ENCODE data around the gene KRT8. TPM values are rescaled to one million over a fixed set of nuclear protein-coding genes. Genes with fewer than 3 reads are reported as not detected.

KRT8 gene
- total RNA-seq, 1 experiment from 2014 or later, result 179 TPM

DNA sequence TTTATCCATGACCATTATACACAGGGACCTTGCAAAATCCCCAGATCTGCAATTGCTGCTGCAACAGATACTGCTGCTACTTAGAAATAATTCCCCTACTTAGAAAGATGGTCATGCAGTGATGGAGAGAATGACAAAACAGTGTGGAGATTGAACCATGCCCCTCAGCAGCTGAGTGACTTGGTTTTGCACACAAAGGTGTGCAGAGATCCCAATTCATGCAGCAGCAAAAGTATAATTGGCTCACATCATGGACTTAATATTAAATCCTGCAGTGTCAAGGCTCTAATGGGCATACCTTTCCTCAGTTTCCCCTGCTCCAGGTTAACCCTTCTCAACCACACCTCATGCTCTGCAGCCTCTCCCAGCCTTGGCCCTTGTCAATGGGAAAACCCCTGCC, 53.1 kb downstream of the KRT8 start:
- POLR2A ChIA-PET, result interaction anchor here (0.8 kb wide), 1 partner anchor 479 kb away, joined by 3 read pairs; no protein-coding TSS in a partner anchor
- H3K4me3 Mint-ChIP-seq (ENCODE audit: unreplicated experiment), result no peak overlapping the region
- no peak overlapping the region for H3K27ac Mint-ChIP-seq (ENCODE audit: low read depth, unreplicated experiment)
- intact Hi-C loops (cut with micrococcal nuclease), result no loop called here
- no peaks in the 10 kb centered on the region for H3K9me3 Mint-ChIP-seq (ENCODE audit: unreplicated experiment)
- H3K27me3 Mint-ChIP-seq (ENCODE audit: insufficient read depth, unreplicated experiment), result peaks cover 25% of the 10 kb centered on the region
- BruUV-seq (replicated peaks), result no TSS peak
- H3K4me1 Mint-ChIP-seq (ENCODE audit: insufficient read depth, unreplicated experiment), result no peaks in the 10 kb centered on the region
- no peaks in the 10 kb centered on the region for H3K36me3 Mint-ChIP-seq (ENCODE audit: insufficient read depth, unreplicated experiment)
- CTCF ChIA-PET, result interaction anchor here (0.6 kb wide), 1 partner anchor 460 kb away, joined by 4 read pairs; no protein-coding TSS in a partner anchor
- TF ChIP-seq, protein P1, sequence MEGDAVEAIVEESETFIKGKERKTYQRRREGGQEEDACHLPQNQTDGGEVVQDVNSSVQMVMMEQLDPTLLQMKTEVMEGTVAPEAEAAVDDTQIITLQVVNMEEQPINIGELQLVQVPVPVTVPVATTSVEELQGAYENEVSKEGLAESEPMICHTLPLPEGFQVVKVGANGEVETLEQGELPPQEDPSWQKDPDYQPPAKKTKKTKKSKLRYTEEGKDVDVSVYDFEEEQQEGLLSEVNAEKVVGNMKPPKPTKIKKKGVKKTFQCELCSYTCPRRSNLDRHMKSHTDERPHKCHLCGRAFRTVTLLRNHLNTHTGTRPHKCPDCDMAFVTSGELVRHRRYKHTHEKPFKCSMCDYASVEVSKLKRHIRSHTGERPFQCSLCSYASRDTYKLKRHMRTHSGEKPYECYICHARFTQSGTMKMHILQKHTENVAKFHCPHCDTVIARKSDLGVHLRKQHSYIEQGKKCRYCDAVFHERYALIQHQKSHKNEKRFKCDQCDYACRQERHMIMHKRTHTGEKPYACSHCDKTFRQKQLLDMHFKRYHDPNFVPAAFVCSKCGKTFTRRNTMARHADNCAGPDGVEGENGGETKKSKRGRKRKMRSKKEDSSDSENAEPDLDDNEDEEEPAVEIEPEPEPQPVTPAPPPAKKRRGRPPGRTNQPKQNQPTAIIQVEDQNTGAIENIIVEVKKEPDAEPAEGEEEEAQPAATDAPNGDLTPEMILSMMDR (IDR thresholded peaks at IDR 0.05; ENCODE audit: unreplicated experiment), result no peak
- DNase-seq (ENCODE audit: unreplicated experiment), result no peak

GRCh38 chr12:52850681-52851080, 54.2 kb downstream of the KRT8 start:
- Mint-ChIP-seq H3K27me3 (ENCODE audit: insufficient read depth, unreplicated experiment) (peaks cover 28% of the 10 kb centered on the region), H3K36me3 (ENCODE audit: insufficient read depth, unreplicated experiment) (no peaks in the 10 kb centered on the region), H3K27ac (ENCODE audit: low read depth, unreplicated experiment) (no peak overlapping the region), H3K9me3 (ENCODE audit: unreplicated experiment) (peaks cover under 1% of the 10 kb centered on the region), H3K4me1 (ENCODE audit: insufficient read depth, unreplicated experiment) (no peaks in the 10 kb centered on the region), H3K4me3 (ENCODE audit: unreplicated experiment) (no peak overlapping the region)
- intact Hi-C loops (cut with micrococcal nuclease), result no loop called here
- ChIA-PET POLR2A (no interaction called here), CTCF (no interaction called here)
- DNase-seq (ENCODE audit: unreplicated experiment), result no peak
- TF ChIP-seq, protein P1 (IDR thresholded peaks at IDR 0.05; ENCODE audit: unreplicated experiment), result no peak
- no TSS peak for BruUV-seq (replicated peaks)

- POLR2A ChIA-PET, result no interaction called here
- Mint-ChIP-seq H3K9me3 (ENCODE audit: unreplicated experiment) (peaks cover 8% of the 10 kb centered on the region), H3K4me3 (ENCODE audit: unreplicated experiment) (no peak overlapping the region), H3K27ac (ENCODE audit: low read depth, unreplicated experiment) (no peak overlapping the region), H3K4me1 (ENCODE audit: insufficient read depth, unreplicated experiment) (no peaks in the 10 kb centered on the region), H3K27me3 (ENCODE audit: insufficient read depth, unreplicated experiment) (peaks cover 38% of the 10 kb centered on the region), H3K36me3 (ENCODE audit: insufficient read depth, unreplicated experiment) (no peaks in the 10 kb centered on the region)
- CTCF ChIA-PET, result no interaction called here
- intact Hi-C loops (cut with micrococcal nuclease), result no loop called here
- TF ChIP-seq, protein P1 (IDR thresholded peaks at IDR 0.05; ENCODE audit: unreplicated experiment), result no peak
- DNase-seq (ENCODE audit: unreplicated experiment), result no peak
- no TSS peak for BruUV-seq (replicated peaks)
Measured at GRCh38 chr12:52849511-52849910, 55.4 kb downstream of the KRT8 start.

GRCh38 chr12:52848661-52849255, 56.1 kb downstream of the KRT8 start, which contains the start of gene KRT78:
Gene KRT78 (minus strand): TSS chr12:52848994. CDS start chr12:52848930, 64 bp downstream.
- POLR2A ChIA-PET, result no interaction called here

More at GRCh38 chr12:52848661-52849255, 56.1 kb downstream of the KRT8 start, which contains the start of gene KRT78:
- peaks cover 38% of the 10 kb centered on the region for H3K27me3 Mint-ChIP-seq (ENCODE audit: insufficient read depth, unreplicated experiment)
- no TSS peak for BruUV-seq (replicated peaks)
- no peak within 1 kb of the TSS for H3K4me3 Mint-ChIP-seq (ENCODE audit: unreplicated experiment)
- CTCF ChIA-PET, result no interaction called here
- no peaks in the 10 kb centered on the region for H3K36me3 Mint-ChIP-seq (ENCODE audit: insufficient read depth, unreplicated experiment)
- no peaks in the 10 kb centered on the region for H3K4me1 Mint-ChIP-seq (ENCODE audit: insufficient read depth, unreplicated experiment)
- H3K9me3 Mint-ChIP-seq (ENCODE audit: unreplicated experiment), result peaks cover 8% of the 10 kb centered on the region
- intact Hi-C loops (cut with micrococcal nuclease), result no loop called here
- TF ChIP-seq, protein P1 (IDR thresholded peaks at IDR 0.05; ENCODE audit: unreplicated experiment), result no peak
- DNase-seq (ENCODE audit: unreplicated experiment), result no peak
- peak within 1 kb of the TSS; percentile 68 for H3K27ac Mint-ChIP-seq (ENCODE audit: low read depth, unreplicated experiment)
